ENCODE results near the gene FXYD2.

The FXYD2 gene

DNA sequence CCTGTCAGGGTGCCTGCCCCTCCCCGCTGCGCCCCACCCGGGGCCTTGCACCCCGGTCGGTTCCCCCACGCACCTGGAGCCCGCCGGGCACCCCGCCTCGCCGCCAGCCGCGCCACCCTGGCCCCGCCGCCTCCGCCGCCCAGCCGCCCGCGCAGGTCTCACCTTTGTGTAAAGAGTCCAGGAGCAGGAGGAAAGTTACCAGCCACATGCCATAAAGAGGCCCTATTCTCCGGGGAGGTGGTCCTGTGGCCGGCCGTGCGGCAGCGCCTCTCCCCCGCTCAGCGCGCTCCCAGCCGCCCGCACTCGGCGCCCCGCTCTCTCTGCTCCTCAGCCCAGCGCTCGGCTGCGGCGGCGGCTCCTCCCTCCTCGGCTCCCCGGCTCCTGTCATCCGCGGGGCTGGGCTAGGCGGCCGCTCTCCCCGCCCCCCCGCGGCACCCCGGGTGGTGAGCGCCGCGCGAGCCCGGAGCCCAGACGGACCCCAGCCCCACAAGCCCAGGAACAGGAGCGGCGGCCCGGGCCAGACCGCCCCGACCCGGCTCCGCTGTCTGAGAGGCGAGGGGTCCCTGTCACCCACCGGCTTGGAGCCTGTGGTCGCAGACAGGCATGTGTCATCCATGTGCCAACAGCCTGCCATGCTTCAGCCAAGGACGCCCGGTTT lies 27.5 kb downstream of the FXYD2 start, which contains the start of gene DSCAML1:
TSS of gene DSCAML1 (minus strand) at position 345 of the 658 bp plus-strand sequence. CDS start at position 208, 137 bp downstream.
- no peak for DNase-seq (ENCODE audit: low read depth in 2 of 2)

DNA sequence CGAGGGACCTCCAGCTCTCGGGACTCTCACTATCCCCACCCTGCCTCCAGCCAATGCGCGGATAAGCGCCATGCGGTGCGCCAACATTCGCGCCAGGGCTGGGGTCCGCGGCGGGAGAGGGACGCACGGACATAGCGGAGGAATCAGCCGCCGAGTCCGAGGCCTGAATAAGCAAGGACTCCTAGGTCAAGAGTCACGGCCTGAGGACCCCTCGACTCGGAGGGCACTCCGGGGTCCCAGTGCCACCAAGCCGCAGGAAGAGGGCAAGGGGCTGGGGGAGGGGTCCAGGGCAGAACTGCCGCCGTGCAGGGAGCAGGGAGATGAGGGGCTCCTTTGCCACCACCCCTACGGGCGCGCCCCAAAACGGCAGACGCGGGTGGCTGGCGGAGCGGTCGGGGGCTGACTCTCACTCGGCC lies 28.1 kb downstream of the FXYD2 start:
- no peak for DNase-seq (ENCODE audit: low read depth in 2 of 2)

DNA sequence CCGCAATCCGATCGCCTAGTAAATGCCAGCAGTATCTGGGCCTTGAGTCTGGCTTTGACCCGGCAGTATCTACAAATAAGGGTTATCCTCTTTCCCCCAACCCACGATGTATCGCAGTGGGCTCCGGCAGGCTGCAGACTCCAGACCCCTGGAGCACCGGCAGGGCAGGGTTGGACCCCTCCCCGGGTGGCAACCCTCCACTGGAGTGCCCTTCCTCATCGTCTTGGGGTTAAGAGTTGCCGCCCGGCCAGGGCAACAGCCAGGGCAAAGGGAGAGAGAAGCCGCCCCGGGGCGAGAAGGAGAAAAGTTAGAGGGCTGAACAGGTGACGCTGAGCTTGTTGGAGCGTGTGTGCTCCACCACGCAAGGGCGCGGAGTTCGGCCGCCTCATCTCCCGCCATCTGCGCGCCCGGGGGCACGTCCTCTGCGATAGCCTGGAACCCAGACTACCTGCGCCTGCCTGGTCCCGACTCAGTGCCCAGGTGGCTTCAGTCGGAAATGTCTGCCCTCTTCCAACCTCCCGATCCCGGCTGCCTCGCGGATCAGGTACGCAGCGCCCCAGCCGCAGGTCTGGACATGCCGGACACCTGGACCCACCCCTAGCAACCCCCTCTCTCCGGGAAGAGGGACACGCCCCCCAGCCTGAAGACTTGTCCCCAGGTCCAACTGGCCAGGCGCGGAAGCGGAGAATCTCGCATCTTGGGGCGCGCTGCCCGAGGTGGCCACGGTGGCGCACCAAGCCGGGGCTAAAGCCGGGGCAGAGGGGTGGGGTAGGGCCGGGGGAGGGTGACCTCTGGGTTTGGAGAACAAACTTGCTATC lies 28.7 kb downstream of the FXYD2 start:
- DNase-seq (ENCODE audit: low read depth in 2 of 2) = no peak

DNA sequence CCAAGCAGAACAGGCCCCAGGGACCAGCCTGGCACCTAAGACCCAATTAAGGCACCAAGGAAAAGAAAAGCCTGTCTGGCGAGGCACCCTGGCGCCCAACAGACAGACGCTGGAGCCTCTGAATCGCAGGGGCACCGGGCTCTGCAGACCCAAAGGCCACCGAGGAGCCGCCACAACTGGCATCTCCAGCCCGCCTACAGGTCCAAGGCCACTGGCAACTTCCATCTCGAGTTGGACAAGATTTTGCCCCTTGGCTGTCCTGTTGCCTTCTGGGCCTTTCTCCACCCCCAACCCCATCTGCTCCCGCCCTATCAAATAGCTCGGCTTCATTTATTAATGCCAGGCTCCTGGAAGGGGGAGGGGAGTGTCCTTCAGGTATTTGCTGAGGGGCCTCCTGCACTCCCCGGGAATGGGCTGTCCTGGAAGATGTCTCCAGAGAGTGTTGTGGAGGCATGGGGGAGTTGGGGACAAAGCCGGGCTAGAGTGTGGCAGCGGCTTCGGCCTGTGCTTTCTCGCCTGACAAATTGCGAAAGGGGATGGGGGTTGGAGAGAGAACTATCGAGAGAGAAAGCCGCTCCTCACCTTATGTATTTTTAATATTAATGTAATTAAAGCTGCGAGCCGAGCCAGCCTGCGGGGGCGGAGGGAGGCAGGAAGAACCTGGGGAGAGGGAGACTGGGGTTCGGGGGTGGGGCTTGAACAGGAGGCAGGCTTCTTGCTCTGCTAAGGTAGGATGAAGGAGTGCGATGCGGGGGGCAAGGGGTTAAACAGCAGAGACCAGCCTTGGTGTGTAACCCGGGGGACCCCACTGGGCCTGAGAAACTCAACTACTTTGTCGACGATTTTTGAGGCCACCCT lies 29.5 kb downstream of the FXYD2 start:
- DNase-seq (ENCODE audit: low read depth in 2 of 2) = no peak

DNA sequence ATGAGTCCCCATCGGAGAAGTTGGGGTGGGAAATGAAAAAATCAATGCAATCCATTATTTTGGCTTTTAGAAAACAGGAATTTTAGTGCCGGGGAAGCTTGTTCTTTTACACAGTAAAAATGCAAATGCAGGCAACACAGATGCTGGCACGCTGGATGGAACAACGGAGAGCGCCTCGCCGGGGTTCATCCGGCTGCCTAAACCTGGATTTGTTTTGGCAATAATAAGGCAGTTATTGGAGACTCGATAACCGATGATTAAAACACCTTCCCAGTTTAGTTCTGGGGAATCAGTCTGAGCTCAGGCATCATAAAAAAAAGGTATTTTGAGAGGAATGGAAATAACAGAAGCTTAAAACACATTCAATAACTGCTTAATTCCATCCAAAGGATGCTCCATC lies 30.4 kb downstream of the FXYD2 start:
- no peak for DNase-seq (ENCODE audit: low read depth in 2 of 2)

DNA sequence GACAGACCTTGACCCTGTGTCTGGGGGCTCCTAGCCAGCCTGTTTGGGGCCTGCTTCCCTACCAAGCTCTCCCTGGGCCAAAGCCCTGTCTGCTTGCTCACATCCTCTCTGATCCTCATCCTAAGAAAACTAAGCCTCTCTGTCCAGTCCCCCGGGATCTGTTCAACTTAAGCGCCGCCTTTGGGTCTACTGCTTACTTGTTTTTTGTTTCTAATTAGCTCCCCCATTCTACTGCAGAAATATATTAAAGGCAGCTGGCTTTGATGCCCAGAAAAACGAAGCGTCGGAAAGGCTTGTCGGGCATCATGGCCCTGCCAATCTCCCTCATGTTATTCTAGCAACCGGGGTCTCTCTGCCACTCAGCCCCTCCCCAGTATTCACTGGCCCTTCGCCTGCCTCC lies 31.0 kb downstream of the FXYD2 start:
- DNase-seq (ENCODE audit: low read depth in 2 of 2) = no peak

DNA sequence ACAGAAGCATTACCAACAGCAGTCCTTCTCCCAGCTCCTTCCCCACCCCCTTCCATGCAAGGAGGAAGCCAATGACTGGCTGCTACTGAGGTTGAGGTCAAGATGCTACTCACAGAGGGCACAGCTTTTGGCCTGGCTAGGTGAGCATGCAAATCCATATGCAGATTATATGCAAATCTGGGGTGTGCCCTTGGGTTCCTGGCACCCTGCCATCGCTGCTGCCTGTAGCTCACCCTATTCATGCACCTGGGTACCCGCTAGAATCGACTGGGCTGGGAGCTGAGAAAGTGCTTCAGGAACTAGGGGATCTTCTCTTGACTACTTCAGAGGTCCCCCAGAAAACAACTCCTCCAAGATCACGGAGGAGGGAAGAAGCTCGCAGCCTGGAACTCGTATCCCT lies 31.6 kb downstream of the FXYD2 start:
- DNase-seq (ENCODE audit: low read depth in 2 of 2) = no peak

DNA sequence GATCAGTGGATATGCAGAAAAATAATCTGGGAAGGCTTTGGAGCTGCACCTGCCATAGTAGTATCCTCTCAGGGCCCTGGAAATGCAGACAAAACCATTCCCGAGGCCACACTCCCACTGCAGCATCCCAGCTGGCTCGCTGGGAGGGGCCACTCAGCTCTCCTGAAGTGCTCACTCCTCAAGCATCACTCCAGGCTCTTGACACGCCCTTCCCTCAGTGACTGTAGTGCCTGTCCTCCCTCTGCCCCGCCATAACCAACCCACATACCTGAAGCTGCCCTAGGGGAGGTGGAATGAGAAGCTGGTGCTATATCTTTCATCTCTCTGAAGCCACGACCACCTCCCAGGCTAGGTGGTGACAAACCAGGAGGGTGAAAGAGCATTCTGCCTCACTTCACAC lies 32.3 kb downstream of the FXYD2 start:
- DNase-seq (ENCODE audit: low read depth in 2 of 2) = no peak

DNA sequence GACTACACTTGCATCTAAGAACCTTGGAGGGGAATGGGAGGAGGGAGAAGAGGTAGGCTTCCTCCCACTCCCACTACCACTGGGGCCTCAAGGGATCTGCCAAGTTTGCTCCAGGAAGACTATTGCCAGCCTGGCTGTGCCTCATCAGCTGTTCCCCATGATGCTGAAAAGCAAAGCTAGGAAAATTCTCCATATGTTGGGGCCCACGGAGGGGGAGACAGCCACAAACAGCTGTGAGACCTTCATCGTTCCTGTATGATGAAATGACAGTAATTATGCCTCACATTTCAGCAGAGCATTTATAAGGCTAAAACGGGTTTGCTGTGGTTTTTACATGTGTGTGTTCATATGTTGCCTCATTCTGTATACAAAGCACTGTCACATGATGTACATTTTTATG lies 34.3 kb downstream of the FXYD2 start:
- DNase-seq (ENCODE audit: low read depth in 2 of 2) = no peak

DNA sequence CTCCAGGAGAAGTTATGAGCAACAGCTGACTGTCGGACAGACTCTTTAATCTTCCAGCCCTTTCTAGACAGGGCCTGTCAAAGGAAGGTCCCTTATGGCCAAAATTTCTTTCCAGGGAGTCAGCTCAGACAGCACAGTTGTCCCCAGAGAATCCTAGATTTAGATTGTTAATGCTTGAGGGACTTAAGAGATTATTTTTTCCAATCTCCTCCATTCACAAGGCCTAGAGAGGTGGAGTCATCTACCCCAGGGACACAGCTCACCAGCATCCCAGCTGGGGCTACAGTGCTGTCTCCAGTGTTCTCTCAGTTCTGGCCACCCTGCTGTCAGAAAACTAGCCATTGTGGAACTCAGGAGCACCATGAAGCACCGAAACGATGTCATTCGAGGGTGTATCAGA lies 35.3 kb downstream of the FXYD2 start:
- no peak for DNase-seq (ENCODE audit: low read depth in 2 of 2)

DNA sequence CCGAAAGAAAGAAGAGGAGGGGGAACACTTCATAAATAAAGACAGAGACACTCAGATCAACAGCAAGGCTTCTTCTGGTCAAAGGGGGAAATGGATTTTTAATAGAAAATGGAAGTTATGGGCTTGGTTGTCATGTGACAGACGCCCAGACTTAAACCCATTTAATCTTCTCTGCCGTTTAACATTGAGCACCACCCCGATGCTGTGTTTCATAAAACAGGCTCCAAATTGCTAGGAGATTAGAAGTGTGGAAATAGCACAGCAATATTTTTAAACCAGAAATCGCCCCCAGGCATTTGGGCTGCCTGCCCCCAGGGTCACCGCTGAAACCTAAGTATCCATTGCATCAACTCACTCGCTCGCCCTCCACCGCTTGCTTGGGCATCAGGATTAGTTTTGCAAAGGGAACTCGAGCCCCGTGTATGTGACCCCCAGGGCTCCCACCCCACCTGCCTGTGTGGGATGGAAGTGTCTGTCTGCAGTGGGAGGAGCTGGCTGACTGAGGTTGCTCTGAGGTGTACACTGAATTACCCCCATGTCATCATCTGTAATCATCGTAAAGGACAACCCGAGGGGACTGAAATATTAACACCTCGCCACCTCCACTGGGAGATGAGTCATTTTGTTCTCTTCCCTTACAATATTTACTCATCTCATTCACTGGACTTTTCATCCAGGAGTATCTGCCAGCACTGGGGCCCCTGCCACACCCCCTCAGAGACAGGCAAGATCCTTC lies 38.2 kb downstream of the FXYD2 start:
- DNase-seq (ENCODE audit: low read depth in 2 of 2) = no peak

DNA sequence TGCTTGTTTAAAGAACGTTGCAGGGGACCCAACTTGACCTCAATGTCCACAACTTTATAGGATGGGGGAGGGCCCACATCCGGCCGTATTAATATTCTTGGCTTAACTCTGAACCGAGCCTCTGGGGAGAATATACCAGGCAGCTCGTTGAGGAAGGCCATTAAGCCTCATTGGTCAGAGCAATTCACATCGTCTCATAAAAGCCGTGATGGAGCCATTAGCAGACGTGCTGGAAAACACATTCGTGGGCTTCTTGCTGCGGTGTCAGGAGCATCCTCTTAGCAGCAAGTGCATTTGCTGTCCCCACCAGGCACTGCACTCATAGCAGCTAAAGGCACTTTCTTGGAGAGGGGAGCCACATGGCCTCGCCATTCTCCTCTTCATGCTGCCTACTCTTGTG lies 42.4 kb downstream of the FXYD2 start:
- DNase-seq (ENCODE audit: low read depth in 2 of 2) = no peak

DNA sequence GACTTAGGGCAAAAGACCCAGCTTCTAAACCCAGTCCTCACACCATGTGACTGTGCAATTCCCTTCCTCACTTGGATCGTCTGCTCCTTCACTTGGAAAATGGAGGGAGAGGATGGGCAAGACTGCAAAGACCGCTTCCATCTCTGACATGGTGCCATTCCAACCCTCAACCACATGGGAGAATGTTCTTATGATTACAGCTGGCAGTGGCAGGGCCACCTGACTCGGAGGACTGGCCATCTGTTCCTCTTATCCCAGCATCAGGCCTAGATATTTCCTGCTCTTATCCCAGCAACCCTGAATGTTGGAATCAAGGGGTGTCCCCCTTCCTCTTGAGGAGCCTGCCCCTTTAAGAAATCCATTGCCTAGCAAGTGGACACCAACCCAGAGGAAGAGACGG lies 42.9 kb downstream of the FXYD2 start:
- no peak for DNase-seq (ENCODE audit: low read depth in 2 of 2)

DNA sequence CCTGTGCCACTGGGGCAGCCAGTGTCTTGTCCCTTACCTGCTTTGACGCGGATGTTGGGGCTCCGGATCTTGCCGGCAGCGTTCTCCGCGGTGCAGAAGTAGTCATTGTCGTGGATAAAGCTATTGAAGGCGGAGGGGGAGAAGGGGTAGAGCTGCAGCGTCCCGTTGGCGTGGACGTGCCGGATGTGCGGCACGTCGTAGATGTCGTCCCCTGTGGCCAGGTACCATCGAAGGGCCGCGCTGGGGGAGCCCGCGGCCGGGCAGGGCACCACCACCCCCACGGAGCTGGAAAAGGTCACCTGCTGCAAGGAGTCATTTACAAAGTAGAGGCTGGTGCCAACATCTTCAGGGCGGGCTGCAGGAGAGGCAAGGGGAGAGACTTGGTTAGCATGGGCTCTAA lies 44.1 kb downstream of the FXYD2 start:
- DNase-seq (ENCODE audit: low read depth in 2 of 2) = no peak

DNA sequence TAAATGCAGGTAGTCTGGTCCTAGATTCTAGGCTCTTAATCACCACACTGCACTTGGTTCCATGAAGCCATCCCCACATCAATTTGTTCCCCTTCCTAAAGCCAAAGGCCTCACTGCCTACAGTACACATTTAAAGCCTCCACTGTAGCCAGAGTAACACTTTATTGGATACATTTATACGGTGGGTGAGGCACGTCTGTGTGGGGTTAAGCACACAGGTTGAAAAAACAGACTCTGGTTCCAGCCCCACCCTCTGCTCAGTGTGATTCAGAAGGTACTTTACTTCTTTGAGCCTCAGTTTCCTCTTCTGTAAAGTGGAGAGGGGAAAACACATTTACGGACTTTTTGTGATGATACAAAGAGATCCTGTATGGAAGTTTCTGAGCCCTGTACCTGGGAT lies 50.0 kb downstream of the FXYD2 start:
- DNase-seq (ENCODE audit: low read depth in 2 of 2) = no peak

DNA sequence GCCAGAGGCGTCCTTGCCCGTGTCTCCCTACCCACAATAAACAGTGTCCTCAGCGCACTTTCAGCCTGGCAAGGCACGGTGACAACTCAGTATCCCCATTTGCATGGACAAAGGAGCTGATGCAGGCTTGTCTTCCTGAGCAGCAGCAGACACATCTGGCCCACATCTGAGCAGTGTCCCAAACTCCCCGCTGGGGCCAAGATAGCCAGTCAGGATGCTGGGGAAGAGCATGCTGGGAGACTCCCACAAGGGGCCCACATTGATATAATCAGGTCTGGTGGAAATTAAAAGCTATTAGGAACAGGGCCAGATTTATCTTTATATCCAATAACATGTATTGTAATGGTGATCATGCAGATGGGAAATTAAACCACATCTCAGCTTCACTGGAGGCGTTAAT lies 52.2 kb downstream of the FXYD2 start:
- DNase-seq (ENCODE audit: low read depth in 2 of 2) = no peak

DNA sequence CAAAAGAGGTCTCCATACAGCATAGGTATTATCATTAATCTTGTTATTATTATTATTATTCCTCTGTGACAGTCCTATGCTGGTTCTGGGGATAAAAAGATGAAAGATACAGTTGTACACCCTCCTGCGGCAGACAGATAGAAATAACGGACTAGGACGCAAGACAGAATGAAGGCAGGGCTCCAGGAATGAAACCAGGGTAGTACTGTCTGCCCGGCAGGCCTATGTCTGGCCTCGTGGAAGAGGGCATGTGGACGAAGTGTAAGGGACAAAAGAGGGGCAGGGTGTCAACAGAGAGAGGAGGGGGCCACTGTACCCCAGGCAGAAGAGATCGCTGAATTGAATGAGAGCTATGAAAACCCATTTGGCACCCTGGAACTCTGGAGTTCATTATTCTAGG lies 52.7 kb downstream of the FXYD2 start:
- DNase-seq (ENCODE audit: low read depth in 2 of 2) = no peak

DNA sequence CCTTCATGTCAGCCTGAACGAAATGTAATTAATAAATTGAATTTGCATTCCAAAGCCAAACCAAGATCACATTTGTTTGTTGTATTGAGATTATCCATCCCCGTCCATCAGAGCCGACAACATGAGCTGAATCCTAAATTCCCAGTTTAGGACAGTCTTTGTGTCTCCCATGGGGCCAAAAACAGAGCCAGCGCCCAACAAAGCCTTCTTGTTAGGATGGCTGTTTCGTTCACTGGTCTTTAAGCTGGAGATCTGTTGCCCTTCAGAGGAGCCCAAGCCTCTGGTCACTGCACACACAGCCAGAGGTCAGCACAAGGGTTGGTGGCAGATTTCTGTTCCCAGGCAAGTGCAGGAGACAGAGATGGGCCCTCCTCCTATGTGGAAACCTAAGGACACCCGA lies 53.3 kb downstream of the FXYD2 start:
- DNase-seq (ENCODE audit: low read depth in 2 of 2) = no peak

DNA sequence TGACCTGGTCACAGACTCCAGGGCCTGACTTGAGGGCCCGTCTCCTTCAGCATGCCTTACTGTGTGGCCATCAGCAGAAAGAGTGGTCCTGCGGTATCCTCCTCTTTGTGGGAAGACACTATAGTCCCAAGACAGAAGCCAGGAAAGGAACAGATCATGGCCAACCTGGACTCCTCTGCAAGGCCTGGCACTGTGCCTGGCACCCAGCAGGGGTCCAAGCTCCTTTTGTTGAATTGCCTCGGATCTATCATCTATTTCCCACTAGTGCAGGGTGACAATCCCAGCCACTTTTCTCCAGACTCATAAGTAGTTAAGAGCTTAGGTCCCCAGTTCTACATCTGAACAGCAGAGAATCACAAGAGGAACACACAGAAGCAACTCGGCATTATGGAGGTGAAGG lies 54.5 kb downstream of the FXYD2 start:
- no peak for DNase-seq (ENCODE audit: low read depth in 2 of 2)

Measured in stimulated activated CD8-positive, alpha-beta memory T cell treated with anti-CD3 and anti-CD28 coated beads, Interleukin-2, amount 100 ng/mL, for 1 hour (primary cell).